Activated T-cell treated with anti-CD3 and anti-CD28 coated beads, Interleukin-2, amount 50 U/mL, for 72 hours (primary cell): Measurements from ENCODE around the gene NFIC. TPM values are rescaled to one million over a fixed set of nuclear protein-coding genes. Genes with fewer than 3 reads are reported as not detected.

Experiments
- ATAC-seq, 2 donors: fragments of 150-1000 bp; cut with Tn5 transposase; replicated peaks in 1 of 2; 2 replicates each; pipeline ENCODE4 v1.10.0; 2021; ENCODE audit warnings: moderate library complexity in 2 of 2, mild to moderate bottlenecking in 1 of 2
- DNase-seq, 2 donors: peaks; one replicate each; pipeline ENCODE4 v3.0.0; 2021 to 2022; ENCODE audit warnings: mixed read lengths in 1 of 2
- H3K27ac Mint-ChIP-seq: one replicate; pipeline ENCODE4 v1.8.0; 2022; ENCODE audit warnings: mild to moderate bottlenecking, moderate library complexity, mixed read lengths
- H3K27me3 Mint-ChIP-seq: one replicate; pipeline ENCODE4 v1.8.0; 2022; ENCODE audit warnings: low read depth, mixed read lengths
- H3K36me3 Mint-ChIP-seq, 2 donors: one replicate each; pipeline ENCODE4 v1.8.0; 2022; ENCODE audit warnings: mixed read lengths in 2 of 2, mild to moderate bottlenecking in 1 of 2; ENCODE audit not compliant: insufficient read depth in 2 of 2
- H3K4me1 Mint-ChIP-seq: one replicate; pipeline ENCODE4 v1.8.0; 2022; ENCODE audit warnings: low read depth, mixed read lengths
- H3K4me3 Mint-ChIP-seq, 2 donors: one replicate each; pipeline ENCODE4 v1.8.0; 2022; ENCODE audit warnings: mild to moderate bottlenecking in 2 of 2, mixed read lengths in 2 of 2, moderate library complexity in 2 of 2
- H3K9me3 Mint-ChIP-seq, 2 donors: one replicate each; pipeline ENCODE4 v1.8.0; 2022; ENCODE audit warnings: mixed read lengths in 2 of 2
- total RNA-seq, 2 donors: library from RNA; stranded (reverse); gene quantifications; one replicate each; pipeline ENCODE4 v1.2.3, GENCODE V29; 2022

NFIC gene
- total RNA-seq, 2 donors from 2014 or later = 19.8 to 24.8 TPM

GRCh38 chr19:3508771-3509535 lies 142.6 kb downstream of the NFIC start:
- ATAC-seq (no peak), DNase-seq (peak in 1 of 2 donors; percentile 37)
- peaks cover 8 to 10% of the 10 kb centered on the region in 2 donors for H3K36me3 Mint-ChIP-seq
- H3K27ac Mint-ChIP-seq = peak overlapping the region; percentile 87
- no peaks in the 10 kb centered on the region for H3K27me3 Mint-ChIP-seq
- H3K9me3 Mint-ChIP-seq = no peaks in the 10 kb centered on the region
- peak overlapping the region; percentile 64 to 98 for H3K4me3 Mint-ChIP-seq
- peaks cover 53% of the 10 kb centered on the region for H3K4me1 Mint-ChIP-seq

- Mint-ChIP-seq H3K4me3 (peak overlapping the region; percentile 64 to 78), H3K27ac (peak overlapping the region; percentile 87), H3K4me1 (peaks cover 55% of the 10 kb centered on the region), H3K9me3 (no peaks in the 10 kb centered on the region), H3K36me3 (peaks cover 8 to 10% of the 10 kb centered on the region in 2 donors), H3K27me3 (no peaks in the 10 kb centered on the region)
- ATAC-seq (no peak), DNase-seq (peak; percentile 35 to 38)
Measured at GRCh38 chr19:3509566-3509989, 143.2 kb downstream of the NFIC start.

- Mint-ChIP-seq H3K9me3 (no peaks in the 10 kb centered on the region), H3K27ac (no peak overlapping the region), H3K27me3 (no peaks in the 10 kb centered on the region), H3K36me3 (peaks cover 8 to 10% of the 10 kb centered on the region in 2 donors), H3K4me3 (no peak overlapping the region), H3K4me1 (peaks cover 45% of the 10 kb centered on the region)
- ATAC-seq (no peak), DNase-seq (no peak)
Measured at GRCh38 chr19:3510727-3511126, 144.3 kb downstream of the NFIC start.

- H3K27me3 Mint-ChIP-seq = no peaks in the 10 kb centered on the region
- H3K4me3 Mint-ChIP-seq = no peak overlapping the region
- ATAC-seq (no peak), DNase-seq (no peak)
- H3K27ac Mint-ChIP-seq = no peak overlapping the region
- H3K9me3 Mint-ChIP-seq = no peaks in the 10 kb centered on the region
- peaks cover 8 to 9% of the 10 kb centered on the region in 2 donors for H3K36me3 Mint-ChIP-seq
- H3K4me1 Mint-ChIP-seq = peaks cover 52% of the 10 kb centered on the region
Measured at GRCh38 chr19:3511506-3512251, 145.3 kb downstream of the NFIC start.

GRCh38 chr19:3512562-3513228 lies 146.3 kb downstream of the NFIC start:
- Mint-ChIP-seq H3K27me3 (no peaks in the 10 kb centered on the region), H3K4me1 (peaks cover 47% of the 10 kb centered on the region), H3K36me3 (peaks cover 1 to 4% of the 10 kb centered on the region in 2 donors), H3K27ac (no peak overlapping the region), H3K9me3 (no peaks in the 10 kb centered on the region), H3K4me3 (no peak overlapping the region)
- DNase-seq = no peak
- no peak for ATAC-seq

GRCh38 chr19:3513229-3514140 lies 147.1 kb downstream of the NFIC start:
- H3K27me3 Mint-ChIP-seq = no peaks in the 10 kb centered on the region
- H3K27ac Mint-ChIP-seq = no peak overlapping the region
- peaks cover 1 to 4% of the 10 kb centered on the region in 2 donors for H3K36me3 Mint-ChIP-seq
- no peaks in the 10 kb centered on the region for H3K9me3 Mint-ChIP-seq
- peaks cover 42% of the 10 kb centered on the region for H3K4me1 Mint-ChIP-seq
- no peak overlapping the region for H3K4me3 Mint-ChIP-seq
- ATAC-seq = no peak
- no peak for DNase-seq

GRCh38 chr19:3514930-3515329 lies 148.5 kb downstream of the NFIC start:
- H3K36me3 Mint-ChIP-seq = no peaks in the 10 kb centered on the region
- no peak for ATAC-seq
- no peak for DNase-seq
- peaks cover 27% of the 10 kb centered on the region for H3K4me1 Mint-ChIP-seq
- H3K9me3 Mint-ChIP-seq = no peaks in the 10 kb centered on the region
- no peaks in the 10 kb centered on the region for H3K27me3 Mint-ChIP-seq
- no peak overlapping the region for H3K27ac Mint-ChIP-seq
- no peak overlapping the region for H3K4me3 Mint-ChIP-seq

- peaks cover 26% of the 10 kb centered on the region for H3K4me1 Mint-ChIP-seq
- no peaks in the 10 kb centered on the region for H3K9me3 Mint-ChIP-seq
- no peaks in the 10 kb centered on the region for H3K27me3 Mint-ChIP-seq
- ATAC-seq (no peak), DNase-seq (no peak)
- H3K27ac Mint-ChIP-seq = no peak overlapping the region
- H3K36me3 Mint-ChIP-seq = no peaks in the 10 kb centered on the region
- no peak overlapping the region for H3K4me3 Mint-ChIP-seq
Measured at GRCh38 chr19:3515891-3516422, 149.6 kb downstream of the NFIC start.

GRCh38 chr19:3516675-3517207 lies 150.4 kb downstream of the NFIC start:
- DNase-seq = peak in 1 of 2 donors; percentile 29
- H3K9me3 Mint-ChIP-seq = no peaks in the 10 kb centered on the region
- ATAC-seq = peak; percentile 36 to 41
- no peak overlapping the region for H3K27ac Mint-ChIP-seq
- no peaks in the 10 kb centered on the region for H3K36me3 Mint-ChIP-seq
- no peaks in the 10 kb centered on the region for H3K27me3 Mint-ChIP-seq
- H3K4me1 Mint-ChIP-seq = peaks cover 30% of the 10 kb centered on the region
- H3K4me3 Mint-ChIP-seq = no peak overlapping the region

- H3K4me1 Mint-ChIP-seq = peaks cover 30% of the 10 kb centered on the region
- no peaks in the 10 kb centered on the region for H3K9me3 Mint-ChIP-seq
- DNase-seq = no peak
- no peak for ATAC-seq
- no peak overlapping the region for H3K27ac Mint-ChIP-seq
- no peak overlapping the region for H3K4me3 Mint-ChIP-seq
- peaks cover 0 to 2% of the 10 kb centered on the region in 2 donors for H3K36me3 Mint-ChIP-seq
- H3K27me3 Mint-ChIP-seq = no peaks in the 10 kb centered on the region
Measured at GRCh38 chr19:3517638-3518037, 151.3 kb downstream of the NFIC start.

GRCh38 chr19:3518255-3518654 lies 151.9 kb downstream of the NFIC start:
- H3K36me3 Mint-ChIP-seq = peaks cover 0 to 2% of the 10 kb centered on the region in 2 donors
- ATAC-seq = no peak
- peaks cover 30% of the 10 kb centered on the region for H3K4me1 Mint-ChIP-seq
- no peaks in the 10 kb centered on the region for H3K9me3 Mint-ChIP-seq
- no peaks in the 10 kb centered on the region for H3K27me3 Mint-ChIP-seq
- no peak overlapping the region for H3K4me3 Mint-ChIP-seq
- no peak for DNase-seq
- no peak overlapping the region for H3K27ac Mint-ChIP-seq

- H3K27ac Mint-ChIP-seq = no peak overlapping the region
- DNase-seq = no peak
- peaks cover 0 to 2% of the 10 kb centered on the region in 2 donors for H3K36me3 Mint-ChIP-seq
- H3K9me3 Mint-ChIP-seq = no peaks in the 10 kb centered on the region
- H3K27me3 Mint-ChIP-seq = no peaks in the 10 kb centered on the region
- no peak for ATAC-seq
- peaks cover 28% of the 10 kb centered on the region for H3K4me1 Mint-ChIP-seq
- H3K4me3 Mint-ChIP-seq = no peak overlapping the region
Measured at GRCh38 chr19:3518659-3519058, 152.3 kb downstream of the NFIC start.
